HuH-7 (cell line): Measurements from ENCODE around the gene RAD9B.
"Not testable (repeated sequence)": the region's sequence is repeated elsewhere in the genome, so short reads cannot be mapped to it uniquely, and the experiment has no call there.

Experiments used
- DNase-seq: peaks from one replicate; pipeline ENCODE4 v3.0.0; 2011; ENCODE audit warnings: low spot score

The RAD9B gene

GRCh38 chr12:110528277-110528839 lies 26.2 kb downstream of the RAD9B start:
- no peak for DNase-seq

- DNase-seq: no peak
These were observed 28.4 kb downstream of the RAD9B start for GRCh38 chr12:110530511-110530910.

GRCh38 chr12:110531741-110532333 lies 29.7 kb downstream of the RAD9B start:
- DNase-seq: no peak

GRCh38 chr12:110532644-110533043 lies 30.5 kb downstream of the RAD9B start:
- no peak for DNase-seq

- DNase-seq: no peak
These were observed 31.5 kb downstream of the RAD9B start for GRCh38 chr12:110533607-110534006.

- no peak for DNase-seq
These were observed 32.7 kb downstream of the RAD9B start for GRCh38 chr12:110534811-110535210.

GRCh38 chr12:110536834-110537604 lies 34.9 kb downstream of the RAD9B start:
- no peak for DNase-seq

- no peak for DNase-seq
These were observed 35.7 kb downstream of the RAD9B start for GRCh38 chr12:110537605-110538409.

- no peak for DNase-seq
These were observed 36.9 kb downstream of the RAD9B start for GRCh38 chr12:110538869-110539622.

- DNase-seq: no peak
These were observed 37.9 kb downstream of the RAD9B start for GRCh38 chr12:110540048-110540447.

- no peak for DNase-seq
These were observed 41.3 kb downstream of the RAD9B start for GRCh38 chr12:110543252-110543959.

GRCh38 chr12:110543965-110544364 lies 41.8 kb downstream of the RAD9B start:
- DNase-seq: no peak

- not testable (repeated sequence) for DNase-seq
These were observed 43.1 kb downstream of the RAD9B start for GRCh38 chr12:110545259-110545658.

- DNase-seq: no peak
These were observed 43.7 kb downstream of the RAD9B start for GRCh38 chr12:110545812-110546211.

GRCh38 chr12:110546339-110546738 lies 44.2 kb downstream of the RAD9B start:
- DNase-seq: no peak

- DNase-seq: no peak
These were observed 45.0 kb downstream of the RAD9B start for GRCh38 chr12:110547090-110547489.

- no peak for DNase-seq
These were observed 46.5 kb downstream of the RAD9B start for GRCh38 chr12:110548678-110549077.

GRCh38 chr12:110549716-110550115 lies 47.6 kb downstream of the RAD9B start:
- no peak for DNase-seq

- DNase-seq: no peak
These were observed 48.9 kb downstream of the RAD9B start for GRCh38 chr12:110550981-110551380.
